LNCaP clone FGC (cell line): Measurements from ENCODE around the gene RBM33.

Source experiments
- DNase-seq: peaks from one replicate; pipeline ENCODE4 v3.0.0-alpha.2; 2011; ENCODE audit warnings: low read depth
- H3K4me3 ChIP-seq: 2 replicates; pipeline ENCODE4 v1.5.1; 2011; ENCODE audit warnings: mild to moderate bottlenecking, low read depth, low read length, control low read depth
- TF ChIP-seq, protein P1 (sequence below): IDR thresholded peaks from 2 replicates; pipeline ENCODE4 v1.5.1; 2012; ENCODE audit warnings: mild to moderate bottlenecking; ENCODE audit not compliant: control insufficient read depth, insufficient read depth; ENCODE audit errors: extremely low read depth

The RBM33 gene

DNA sequence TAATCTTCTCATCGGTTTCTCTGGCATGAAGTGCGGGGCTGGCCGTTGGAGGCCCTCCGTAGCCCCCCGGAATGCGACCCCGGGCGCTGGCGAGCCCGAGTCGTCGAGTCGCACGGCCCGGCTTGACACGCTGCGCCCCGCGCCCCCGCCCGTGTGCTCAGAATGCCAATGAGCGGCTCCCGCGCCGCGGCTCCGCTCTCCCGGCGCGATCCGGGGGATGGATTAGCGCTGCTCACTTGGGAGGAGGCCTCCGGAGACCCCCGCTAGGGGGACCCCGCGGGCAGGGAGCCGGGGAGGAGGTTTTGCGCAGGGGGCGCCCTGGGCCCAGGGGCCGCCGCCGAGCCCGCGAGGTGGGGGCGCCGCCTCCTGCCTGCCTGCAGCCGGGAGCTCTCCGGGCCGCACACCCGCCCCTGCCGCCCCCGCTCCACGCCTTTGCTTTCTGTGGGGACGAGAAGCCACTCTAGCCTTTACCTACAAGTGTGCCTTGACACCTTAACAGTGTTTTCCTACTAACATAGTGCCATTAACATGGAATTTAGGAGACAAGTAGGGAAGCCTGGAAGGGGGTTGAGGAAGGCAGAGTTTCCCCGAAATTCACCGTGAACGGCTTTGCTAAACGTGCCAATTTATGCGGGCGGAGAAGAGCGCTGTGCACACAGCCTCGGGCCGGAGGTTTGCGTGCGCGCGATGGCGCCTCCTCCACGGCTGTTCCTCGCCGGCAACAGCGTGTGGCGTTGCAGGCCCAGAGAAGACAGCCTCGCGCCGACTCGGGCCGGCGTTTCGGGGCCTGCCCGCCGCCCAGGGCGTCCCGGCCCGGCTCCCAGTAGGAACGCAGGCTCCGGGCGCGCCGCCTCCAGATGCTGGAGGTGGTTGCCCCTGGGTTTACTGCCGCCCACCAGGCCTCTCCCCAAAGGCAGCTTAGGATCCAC, 160.7 kb downstream of the RBM33 start:
- DNase-seq, result no peak
- TF ChIP-seq, protein P1, sequence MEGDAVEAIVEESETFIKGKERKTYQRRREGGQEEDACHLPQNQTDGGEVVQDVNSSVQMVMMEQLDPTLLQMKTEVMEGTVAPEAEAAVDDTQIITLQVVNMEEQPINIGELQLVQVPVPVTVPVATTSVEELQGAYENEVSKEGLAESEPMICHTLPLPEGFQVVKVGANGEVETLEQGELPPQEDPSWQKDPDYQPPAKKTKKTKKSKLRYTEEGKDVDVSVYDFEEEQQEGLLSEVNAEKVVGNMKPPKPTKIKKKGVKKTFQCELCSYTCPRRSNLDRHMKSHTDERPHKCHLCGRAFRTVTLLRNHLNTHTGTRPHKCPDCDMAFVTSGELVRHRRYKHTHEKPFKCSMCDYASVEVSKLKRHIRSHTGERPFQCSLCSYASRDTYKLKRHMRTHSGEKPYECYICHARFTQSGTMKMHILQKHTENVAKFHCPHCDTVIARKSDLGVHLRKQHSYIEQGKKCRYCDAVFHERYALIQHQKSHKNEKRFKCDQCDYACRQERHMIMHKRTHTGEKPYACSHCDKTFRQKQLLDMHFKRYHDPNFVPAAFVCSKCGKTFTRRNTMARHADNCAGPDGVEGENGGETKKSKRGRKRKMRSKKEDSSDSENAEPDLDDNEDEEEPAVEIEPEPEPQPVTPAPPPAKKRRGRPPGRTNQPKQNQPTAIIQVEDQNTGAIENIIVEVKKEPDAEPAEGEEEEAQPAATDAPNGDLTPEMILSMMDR, result peak; percentile 90
- H3K4me3 ChIP-seq, result peak overlapping the region; percentile 40

DNA sequence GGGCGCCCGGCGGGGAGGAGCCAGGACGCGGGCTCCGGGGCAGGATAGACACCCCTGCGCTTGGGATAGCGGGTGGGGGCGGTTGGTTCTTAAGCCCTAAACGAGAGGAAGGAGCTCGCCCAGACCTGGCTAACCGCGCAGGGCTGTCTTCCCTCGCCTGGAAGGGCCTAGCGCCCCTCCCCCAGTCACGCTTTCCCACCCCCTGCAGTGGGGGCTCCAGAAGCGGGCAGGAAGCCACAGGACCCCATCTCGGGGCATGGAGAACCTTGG, 161.3 kb downstream of the RBM33 start:
- TF ChIP-seq, protein P1, result no peak
- H3K4me3 ChIP-seq, result no peak overlapping the region; the same call in 1 of the 2 replicates
- no peak for DNase-seq

DNA sequence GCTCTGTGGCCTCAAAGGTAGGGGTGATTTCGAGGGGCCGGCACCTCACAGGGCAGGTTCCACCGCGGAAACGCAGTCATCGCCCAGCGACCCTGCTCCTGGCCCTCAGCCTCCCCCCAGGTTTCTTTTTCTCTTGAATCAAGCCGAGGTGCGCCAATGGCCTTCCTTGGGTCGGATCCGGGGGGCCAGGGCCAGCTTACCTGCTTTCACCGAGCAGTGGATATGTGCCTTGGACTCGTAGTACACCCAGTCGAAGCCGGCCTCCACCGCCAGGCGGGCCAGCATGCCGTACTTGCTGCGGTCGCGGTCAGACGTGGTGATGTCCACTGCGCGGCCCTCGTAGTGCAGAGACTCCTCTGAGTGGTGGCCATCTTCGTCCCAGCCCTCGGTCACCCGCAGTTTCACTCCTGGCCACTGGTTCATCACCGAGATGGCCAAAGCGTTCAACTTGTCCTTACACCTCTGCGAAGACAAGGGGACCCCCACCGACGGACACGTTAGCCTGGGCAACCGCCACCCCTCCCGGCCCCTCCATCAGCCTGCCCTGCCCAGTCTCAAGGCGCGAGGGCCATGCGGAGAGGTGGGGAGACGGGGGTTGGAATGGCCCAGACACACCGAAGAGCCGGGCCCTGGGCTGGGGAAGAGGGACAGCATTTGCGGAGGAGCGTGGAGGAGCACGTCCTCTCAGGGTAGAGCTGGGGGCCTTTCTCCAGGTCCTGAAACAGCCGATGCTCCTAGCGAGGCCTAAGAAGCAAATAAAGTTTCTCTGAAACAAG, 161.8 kb downstream of the RBM33 start:
- H3K4me3 ChIP-seq, result no peak overlapping the region
- TF ChIP-seq, protein P1, result no peak
- DNase-seq, result no peak

DNA sequence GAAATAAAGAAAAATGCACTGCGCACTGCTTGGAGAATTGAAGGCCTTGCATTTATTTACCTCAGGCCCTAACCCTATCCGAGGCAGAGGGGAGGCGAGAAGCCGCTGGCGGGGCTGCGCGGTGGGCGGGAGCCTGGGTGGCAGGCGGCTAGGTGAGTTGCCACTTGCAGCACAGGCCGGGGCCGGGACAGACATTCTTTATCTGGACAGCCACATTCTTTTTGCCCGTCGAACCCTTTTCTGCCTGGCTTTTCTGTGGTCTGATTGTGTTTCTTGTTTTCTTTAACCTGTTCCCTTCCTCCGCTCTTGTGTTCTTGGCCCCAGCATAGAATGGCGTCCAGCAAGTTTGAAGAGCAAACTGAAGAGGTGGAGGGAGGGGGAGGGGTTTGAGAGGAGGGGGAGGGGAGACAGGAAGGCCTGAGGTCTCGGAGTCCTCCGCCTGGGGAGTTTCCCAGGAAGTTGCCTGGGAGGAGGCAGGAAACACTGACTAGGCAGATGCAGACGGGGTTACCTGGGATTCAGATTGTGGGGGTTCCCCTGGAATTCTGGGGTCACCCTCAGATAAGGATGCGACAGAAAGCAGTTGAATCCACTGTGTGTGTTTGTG, 162.7 kb downstream of the RBM33 start:
- no peak overlapping the region for H3K4me3 ChIP-seq
- TF ChIP-seq, protein P1, result no peak
- no peak for DNase-seq

DNA sequence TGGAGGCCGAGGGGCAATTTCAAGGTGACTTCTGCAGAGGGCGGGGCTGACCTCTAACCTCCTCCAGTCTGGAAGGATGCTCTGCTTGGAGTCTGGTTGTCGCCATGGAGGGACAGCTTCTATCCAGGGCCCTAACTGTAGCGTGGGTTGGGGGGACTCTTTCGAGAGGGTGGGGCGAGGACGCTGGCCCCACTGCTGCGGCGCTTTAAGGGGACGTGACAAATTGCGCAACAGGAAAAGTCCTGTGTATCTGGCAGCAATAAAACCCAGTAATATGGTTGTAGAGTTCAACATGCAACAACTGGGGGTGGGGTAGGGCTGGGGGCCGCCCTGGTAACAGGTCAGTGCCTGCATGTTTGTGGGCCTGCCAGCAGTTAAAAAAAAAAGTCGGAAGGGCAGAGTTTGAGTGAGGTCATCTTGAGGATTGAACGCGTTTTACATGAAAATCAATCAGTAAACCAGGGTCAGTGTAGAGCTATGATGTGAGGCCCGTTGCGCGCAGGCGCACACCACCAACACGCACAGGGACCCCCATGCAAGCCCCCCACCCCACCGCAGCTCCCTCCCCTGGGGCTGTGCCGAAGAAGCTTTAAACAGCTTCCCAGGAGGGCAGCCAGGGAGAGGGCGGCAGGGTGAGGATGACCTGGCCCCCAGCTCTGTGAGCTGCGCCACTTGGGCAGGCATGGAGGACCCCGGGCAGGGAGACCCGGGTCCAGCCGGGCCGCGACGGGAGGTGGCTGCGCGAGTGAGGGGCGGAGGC, 163.5 kb downstream of the RBM33 start:
- DNase-seq, result no peak
- TF ChIP-seq, protein P1, result no peak
- no peak overlapping the region for H3K4me3 ChIP-seq

DNA sequence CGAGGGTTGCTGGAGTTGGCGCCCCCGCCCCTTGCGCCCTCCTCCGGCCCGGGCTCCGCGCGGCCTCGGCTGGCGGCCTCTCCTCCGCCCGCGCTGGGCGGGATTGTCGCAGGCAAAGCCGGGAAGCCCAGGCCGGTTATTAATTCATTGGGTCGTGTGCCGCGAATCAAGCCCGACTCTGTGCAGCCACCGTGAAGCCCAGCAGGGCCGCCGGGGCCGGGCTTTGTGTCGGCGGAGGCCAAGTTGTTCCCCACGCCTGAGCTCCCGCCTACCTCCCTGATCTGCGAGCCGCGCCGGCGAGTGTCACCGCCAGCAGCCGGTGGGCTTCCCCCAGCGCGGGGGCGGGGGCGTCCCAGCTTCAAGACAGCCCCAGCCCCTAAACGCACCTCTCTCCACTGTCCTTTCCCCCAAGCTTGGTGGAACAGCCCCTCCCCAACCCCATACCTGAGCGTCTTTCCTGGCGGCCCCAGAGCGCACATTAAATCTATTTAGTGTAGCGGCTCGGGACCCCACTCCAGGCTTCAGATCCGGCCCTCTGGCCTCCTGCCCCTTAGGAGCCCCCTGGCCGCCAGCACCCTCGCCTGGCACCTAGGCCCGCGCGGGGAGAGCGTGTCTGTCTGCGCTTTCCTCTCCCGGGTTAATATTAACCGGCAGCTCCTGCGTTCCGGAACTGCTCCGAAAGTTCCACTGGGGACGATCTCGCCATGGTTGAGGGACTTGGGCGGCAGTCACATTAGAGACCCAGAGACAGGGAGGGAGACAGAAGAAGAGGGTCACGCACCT, 164.3 kb downstream of the RBM33 start:
- DNase-seq, result no peak
- TF ChIP-seq, protein P1, result no peak
- no peak overlapping the region for H3K4me3 ChIP-seq
